ENCODE results near the gene FNIP1.
"Not testable (repeated sequence)": the region's sequence is repeated elsewhere in the genome, so short reads cannot be mapped to it uniquely, and the experiment has no call there.

The FNIP1 gene

GRCh38 chr5:131749138-131749537 is 47.7 kb downstream of the FNIP1 start:
- no peak for DNase-seq

- DNase-seq: no peak
These were observed 49.4 kb downstream of the FNIP1 start for GRCh38 chr5:131747180-131748105.

- no peak for DNase-seq
These were observed 50.4 kb downstream of the FNIP1 start for GRCh38 chr5:131746423-131746822.

GRCh38 chr5:131745703-131746102 is 51.1 kb downstream of the FNIP1 start:
- DNase-seq: no peak

- DNase-seq: no peak
These were observed 51.7 kb downstream of the FNIP1 start for GRCh38 chr5:131745155-131745554.

- no peak for DNase-seq
These were observed 56.3 kb downstream of the FNIP1 start for GRCh38 chr5:131740477-131740876.

GRCh38 chr5:131735393-131735792 is 61.4 kb downstream of the FNIP1 start:
- DNase-seq: no peak

GRCh38 chr5:131734939-131735338 is 61.9 kb downstream of the FNIP1 start:
- DNase-seq: not testable (repeated sequence)

- not testable (repeated sequence) for DNase-seq
These were observed 67.5 kb downstream of the FNIP1 start for GRCh38 chr5:131729292-131729691.

GRCh38 chr5:131724089-131724488 is 72.7 kb downstream of the FNIP1 start:
- not testable (repeated sequence) for DNase-seq

GRCh38 chr5:131720714-131721113 is 76.1 kb downstream of the FNIP1 start:
- DNase-seq: no peak

GRCh38 chr5:131719564-131719963 is 77.3 kb downstream of the FNIP1 start:
- no peak for DNase-seq

GRCh38 chr5:131718487-131719014 is 78.3 kb downstream of the FNIP1 start:
- DNase-seq: no peak

GRCh38 chr5:131717164-131717563 is 79.7 kb downstream of the FNIP1 start:
- DNase-seq: not testable (repeated sequence)

- DNase-seq: no peak
These were observed 80.2 kb downstream of the FNIP1 start for GRCh38 chr5:131716650-131717049.

- no peak for DNase-seq
These were observed 86.4 kb downstream of the FNIP1 start for GRCh38 chr5:131710391-131710790.

- DNase-seq: no peak
These were observed 87.8 kb downstream of the FNIP1 start for GRCh38 chr5:131709043-131709442.

GRCh38 chr5:131706281-131706680 is 90.5 kb downstream of the FNIP1 start:
- no peak for DNase-seq

- DNase-seq: no peak
These were observed 101.9 kb downstream of the FNIP1 start for GRCh38 chr5:131694926-131695325.

- no peak for DNase-seq
These were observed 102.9 kb downstream of the FNIP1 start for GRCh38 chr5:131693894-131694293.

- DNase-seq: no peak
These were observed 111.2 kb downstream of the FNIP1 start for GRCh38 chr5:131685516-131686171.

- DNase-seq: no peak
These were observed 112.2 kb downstream of the FNIP1 start for GRCh38 chr5:131684595-131684994.

- no peak for DNase-seq
These were observed 112.8 kb downstream of the FNIP1 start for GRCh38 chr5:131684051-131684450.

- DNase-seq: no peak
These were observed 114.0 kb downstream of the FNIP1 start for GRCh38 chr5:131682826-131683225.

Measured in NCI-H1417 treated with DMSO at 0.1 percent for 48 hours (cell line).